MM.1S (cell line): ENCODE measurements around the gene ATP8B1.

ENCODE experiments used
- EZH2phosphoT487 ChIP-seq: fragments of 300-600 bp; sonication (generic); IDR thresholded peaks from 2 replicates; pipeline ENCODE4 v1.6.1; 2018; ENCODE audit warnings: antibody characterized with exemption, low read length
- TF ChIP-seq, protein P1 (sequence below): fragments of 300-600 bp; sonication (generic); IDR thresholded peaks from 2 replicates; pipeline ENCODE4 v1.5.1; 2016; ENCODE audit warnings: antibody characterized with exemption, low read length, mixed read lengths

DNA sequence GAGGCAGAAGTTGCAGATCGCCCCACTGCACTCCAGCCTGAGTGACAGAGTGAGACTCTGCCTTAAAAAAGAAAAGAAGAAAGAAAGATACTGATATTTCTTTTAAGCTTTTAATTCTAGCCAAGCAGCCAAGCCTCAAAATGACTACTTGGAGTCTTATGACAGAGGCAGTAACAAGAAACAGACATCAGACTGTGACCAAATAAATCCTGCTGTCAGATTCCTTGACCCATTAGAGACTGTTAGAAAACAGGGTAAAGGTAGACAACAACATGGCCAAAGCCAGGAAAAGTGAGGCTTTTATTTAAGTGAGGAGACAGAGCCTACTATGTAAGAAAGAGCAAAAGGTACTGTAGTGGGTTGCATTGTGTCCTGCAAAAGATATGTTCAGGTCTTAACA, 98.1 kb downstream of the ATP8B1 start:
- TF ChIP-seq, protein P1, sequence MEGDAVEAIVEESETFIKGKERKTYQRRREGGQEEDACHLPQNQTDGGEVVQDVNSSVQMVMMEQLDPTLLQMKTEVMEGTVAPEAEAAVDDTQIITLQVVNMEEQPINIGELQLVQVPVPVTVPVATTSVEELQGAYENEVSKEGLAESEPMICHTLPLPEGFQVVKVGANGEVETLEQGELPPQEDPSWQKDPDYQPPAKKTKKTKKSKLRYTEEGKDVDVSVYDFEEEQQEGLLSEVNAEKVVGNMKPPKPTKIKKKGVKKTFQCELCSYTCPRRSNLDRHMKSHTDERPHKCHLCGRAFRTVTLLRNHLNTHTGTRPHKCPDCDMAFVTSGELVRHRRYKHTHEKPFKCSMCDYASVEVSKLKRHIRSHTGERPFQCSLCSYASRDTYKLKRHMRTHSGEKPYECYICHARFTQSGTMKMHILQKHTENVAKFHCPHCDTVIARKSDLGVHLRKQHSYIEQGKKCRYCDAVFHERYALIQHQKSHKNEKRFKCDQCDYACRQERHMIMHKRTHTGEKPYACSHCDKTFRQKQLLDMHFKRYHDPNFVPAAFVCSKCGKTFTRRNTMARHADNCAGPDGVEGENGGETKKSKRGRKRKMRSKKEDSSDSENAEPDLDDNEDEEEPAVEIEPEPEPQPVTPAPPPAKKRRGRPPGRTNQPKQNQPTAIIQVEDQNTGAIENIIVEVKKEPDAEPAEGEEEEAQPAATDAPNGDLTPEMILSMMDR = no peak
- TF ChIP-seq EZH2phosphoT487 = no peak
